Stimulated activated naive CD8-positive, alpha-beta T cell treated with anti-CD3 and anti-CD28 coated beads, Interleukin-15, amount 100 ng/mL, for 72 hours (primary cell): Measurements from ENCODE around the gene PLD3.

ENCODE experiments used
- ATAC-seq: fragments of 150-1000 bp; cut with Tn5 transposase; 2 replicates; pipeline ENCODE4 v1.10.0; 2021; ENCODE audit warnings: mild to moderate bottlenecking, moderate library complexity
- DNase-seq, 2 donors: peaks; one replicate each; pipeline ENCODE4 v3.0.0; 2021 to 2022
- H3K27ac Mint-ChIP-seq, 2 donors: one replicate each; pipeline ENCODE4 v1.8.0; 2022; ENCODE audit warnings: mild to moderate bottlenecking in 2 of 2, mixed read lengths in 2 of 2, moderate library complexity in 2 of 2
- H3K27me3 Mint-ChIP-seq: one replicate; pipeline ENCODE4 v1.8.0; 2022; ENCODE audit warnings: mixed read lengths
- H3K4me1 Mint-ChIP-seq: one replicate; pipeline ENCODE4 v1.8.0; 2022; ENCODE audit warnings: mild to moderate bottlenecking, mixed read lengths
- H3K4me3 Mint-ChIP-seq, 2 donors: one replicate each; pipeline ENCODE4 v1.8.0; 2022; ENCODE audit warnings: mild to moderate bottlenecking in 2 of 2, mixed read lengths in 2 of 2, moderate library complexity in 1 of 2
- H3K9me3 Mint-ChIP-seq, 2 donors: one replicate each; pipeline ENCODE4 v1.8.0; 2022; ENCODE audit warnings: mixed read lengths in 2 of 2

PLD3 gene

DNA sequence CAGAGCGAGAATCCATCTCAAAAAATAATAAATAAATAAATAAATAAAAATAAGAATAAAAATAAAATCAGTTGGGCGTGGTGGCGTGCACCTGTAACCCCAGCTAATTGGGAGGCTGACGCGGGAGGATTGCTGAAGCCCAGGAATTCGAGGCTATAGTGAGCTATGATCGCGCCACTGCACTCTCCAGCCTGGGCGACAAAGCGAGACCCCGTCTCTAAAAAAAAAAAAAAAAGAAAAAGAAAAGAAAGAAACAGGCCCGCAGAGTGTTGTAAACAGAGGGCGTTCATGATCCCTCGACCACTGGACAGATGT lies 71.9 kb downstream of the PLD3 start:
- peak overlapping the region; percentile 87 to 89 for H3K4me3 Mint-ChIP-seq
- H3K4me1 Mint-ChIP-seq, result peaks cover 43% of the 10 kb centered on the region
- ATAC-seq (no peak), DNase-seq (no peak)
- no peaks in the 10 kb centered on the region for H3K9me3 Mint-ChIP-seq
- H3K27ac Mint-ChIP-seq, result peak overlapping the region; percentile 14 to 92
- H3K27me3 Mint-ChIP-seq, result no peaks in the 10 kb centered on the region

- Mint-ChIP-seq H3K4me3 (peak overlapping the region; percentile 87 to 89), H3K27ac (peak overlapping the region; percentile 87 to 92), H3K27me3 (no peaks in the 10 kb centered on the region), H3K4me1 (peaks cover 43% of the 10 kb centered on the region), H3K9me3 (no peaks in the 10 kb centered on the region)
- DNase-seq (peak; percentile 79 to 82), ATAC-seq (peak; percentile 60)
Observed at GRCh38 chr19:40420766-40421765, 72.6 kb downstream of the PLD3 start.

GRCh38 chr19:40421993-40422747 lies 73.7 kb downstream of the PLD3 start:
- Mint-ChIP-seq H3K27ac (peak overlapping the region in 1 of 2 donors; percentile 92), H3K27me3 (no peaks in the 10 kb centered on the region), H3K4me1 (peaks cover 36% of the 10 kb centered on the region), H3K9me3 (no peaks in the 10 kb centered on the region), H3K4me3 (peak overlapping the region; percentile 87 to 89)
- no peak for ATAC-seq
- no peak for DNase-seq

DNA sequence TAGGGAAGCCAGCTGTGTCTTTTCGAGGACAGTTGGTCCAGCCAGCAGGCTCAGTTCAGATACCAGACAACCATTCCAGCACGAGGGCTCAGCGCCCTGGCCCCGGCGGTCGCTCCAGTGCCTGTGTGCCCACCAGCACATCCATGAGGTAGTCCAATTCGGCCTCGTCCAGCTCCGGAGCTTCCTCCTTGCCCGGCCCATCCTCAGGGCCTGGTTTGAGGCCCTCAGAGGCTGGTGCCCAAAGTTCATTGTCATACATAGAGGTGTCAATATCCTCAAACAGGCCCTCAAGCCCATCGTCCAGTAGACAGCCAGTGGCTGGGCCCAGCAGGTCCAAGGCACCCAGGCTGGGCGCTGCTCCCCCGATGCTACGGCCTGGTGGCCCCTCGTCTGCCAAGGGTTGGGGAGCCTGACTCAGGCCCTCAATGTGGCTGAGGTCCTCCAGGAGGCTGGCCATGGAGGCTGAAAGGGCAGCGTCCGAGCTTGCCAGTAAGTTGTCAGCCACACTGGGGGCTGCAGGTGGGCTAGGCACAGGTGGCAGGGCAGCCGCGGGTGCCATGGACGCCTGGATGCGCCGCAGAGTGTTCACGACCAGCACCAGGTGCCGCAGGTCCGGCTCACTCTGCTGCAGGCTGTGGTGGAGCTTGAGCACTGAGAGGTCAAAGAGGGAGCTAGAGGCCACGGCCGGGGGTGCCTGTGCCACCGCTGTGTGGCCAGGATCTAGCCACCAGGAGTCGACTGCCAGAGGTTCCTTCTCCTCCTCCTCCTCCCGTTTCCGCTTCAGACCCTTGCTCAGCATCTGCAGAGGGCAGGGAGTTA lies 74.5 kb downstream of the PLD3 start:
- DNase-seq (no peak), ATAC-seq (no peak)
- peaks cover 30% of the 10 kb centered on the region for H3K4me1 Mint-ChIP-seq
- H3K4me3 Mint-ChIP-seq, result peak overlapping the region in 1 of 2 donors; percentile 30
- H3K27ac Mint-ChIP-seq, result peak overlapping the region in 1 of 2 donors; percentile 88
- no peaks in the 10 kb centered on the region for H3K9me3 Mint-ChIP-seq
- H3K27me3 Mint-ChIP-seq, result no peaks in the 10 kb centered on the region

- DNase-seq, result no peak
- Mint-ChIP-seq H3K27ac (no peak overlapping the region), H3K4me1 (peaks cover 30% of the 10 kb centered on the region), H3K9me3 (no peaks in the 10 kb centered on the region), H3K27me3 (no peaks in the 10 kb centered on the region), H3K4me3 (peak overlapping the region; percentile 14 to 89)
- no peak for ATAC-seq
Observed at GRCh38 chr19:40423938-40424337, 75.4 kb downstream of the PLD3 start.

DNA sequence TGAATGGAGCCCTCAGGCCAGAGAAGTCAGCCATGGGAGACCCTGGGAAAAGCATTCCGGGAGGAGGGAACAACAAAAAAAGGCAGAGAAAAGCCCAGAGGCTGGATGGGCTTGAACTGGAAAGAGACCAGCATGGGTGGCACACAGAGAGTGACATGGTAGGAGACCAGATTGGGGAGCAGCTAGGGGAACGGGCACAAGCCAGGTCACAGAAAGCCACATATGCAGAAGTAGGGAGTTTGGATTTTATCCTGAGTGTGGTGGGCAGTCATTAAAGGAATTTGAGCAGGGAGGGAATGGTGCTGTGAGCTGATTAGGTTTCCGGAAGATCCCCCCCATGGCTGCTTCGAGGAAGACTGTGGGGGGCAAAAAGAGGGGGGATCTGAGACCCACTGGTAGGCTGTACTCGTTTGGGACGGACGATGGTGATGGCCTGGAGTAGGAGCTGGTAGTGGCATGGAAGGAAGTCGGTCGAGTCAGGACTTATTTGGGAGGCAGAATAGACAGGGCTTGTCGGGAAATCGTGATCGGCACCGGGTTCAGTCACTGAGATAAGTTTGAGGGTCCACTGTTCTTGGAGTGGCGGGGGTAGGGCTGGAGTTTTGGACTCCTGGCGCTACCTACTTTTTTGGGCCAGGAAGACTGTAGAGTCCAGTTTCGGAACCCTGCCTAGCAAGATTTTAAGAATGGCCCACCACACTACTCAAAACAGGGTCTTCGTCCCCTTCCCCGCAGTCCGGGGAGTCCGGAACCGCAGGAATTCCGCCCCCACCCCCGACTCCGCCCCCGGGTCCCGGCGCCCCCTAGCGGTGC lies 76.3 kb downstream of the PLD3 start:
- peak overlapping the region; percentile 93 to 96 for H3K27ac Mint-ChIP-seq
- peak overlapping the region; percentile 89 to 95 for H3K4me3 Mint-ChIP-seq
- H3K4me1 Mint-ChIP-seq, result peaks cover 30% of the 10 kb centered on the region
- DNase-seq (no peak), ATAC-seq (no peak)
- no peaks in the 10 kb centered on the region for H3K9me3 Mint-ChIP-seq
- no peaks in the 10 kb centered on the region for H3K27me3 Mint-ChIP-seq

DNA sequence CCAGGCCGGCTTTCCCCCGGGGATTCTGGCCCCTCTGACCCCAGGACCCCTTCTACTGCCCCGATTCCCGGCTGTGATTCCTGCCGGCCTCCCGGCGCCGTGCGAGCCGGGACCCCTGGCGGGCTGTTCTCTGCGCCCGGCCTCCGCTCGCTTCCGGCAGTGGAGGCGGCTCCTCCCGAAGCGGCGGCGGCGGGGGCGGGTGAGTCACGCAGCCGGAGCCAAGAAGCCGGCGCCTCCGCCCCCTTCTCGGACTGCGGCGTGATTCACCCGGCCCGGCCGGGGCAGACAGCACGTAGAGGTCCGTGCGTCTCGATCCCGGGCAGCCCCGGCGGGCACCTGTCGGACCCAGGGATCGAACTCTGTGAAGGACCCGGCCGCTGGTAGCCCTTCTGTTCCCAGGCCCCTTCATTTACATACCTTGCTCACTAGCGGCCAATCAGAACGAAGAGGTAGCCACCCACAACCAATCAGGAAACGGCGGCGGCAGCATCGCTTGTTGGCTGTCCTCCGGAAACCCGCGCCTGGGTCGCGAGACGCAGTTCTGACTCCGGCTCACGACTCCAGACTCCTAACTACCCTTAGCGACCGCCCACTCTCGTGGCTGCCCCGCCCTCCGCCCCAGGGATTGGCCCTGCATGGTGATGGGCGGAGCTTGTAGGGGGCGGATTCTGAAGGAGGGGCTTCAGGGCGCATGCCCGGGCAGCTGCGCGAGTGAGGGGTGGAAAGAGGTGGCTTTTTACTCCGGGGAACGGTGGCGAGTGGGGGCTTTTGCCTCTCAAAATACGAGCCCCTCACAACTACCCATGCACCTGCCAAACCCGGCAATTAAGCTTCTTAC lies 77.2 kb downstream of the PLD3 start, which contains the start of gene SERTAD1:
TSS of gene SERTAD1 (minus strand) at position 543 of the 838 bp plus-strand sequence. CDS start 2,446 bp downstream, outside the sequence.
- peak; percentile 92 for ATAC-seq
- peak; percentile 100 for DNase-seq
- peak within 1 kb of the TSS; percentile 93 to 96 for H3K27ac Mint-ChIP-seq
- H3K9me3 Mint-ChIP-seq, result no peaks in the 10 kb centered on the region
- H3K4me3 Mint-ChIP-seq, result peak within 1 kb of the TSS; percentile 89 to 95
- no peaks in the 10 kb centered on the region for H3K27me3 Mint-ChIP-seq
- peaks cover 30% of the 10 kb centered on the region for H3K4me1 Mint-ChIP-seq
